GM18861 (cell line): ENCODE results near the gene HAND2.

Experiments used
- ATAC-seq: cut with Tn5 transposase; IDR thresholded peaks from one replicate; pipeline ENCODE4 v1.9.1; 2021; ENCODE audit not compliant: unreplicated experiment

HAND2 gene

DNA sequence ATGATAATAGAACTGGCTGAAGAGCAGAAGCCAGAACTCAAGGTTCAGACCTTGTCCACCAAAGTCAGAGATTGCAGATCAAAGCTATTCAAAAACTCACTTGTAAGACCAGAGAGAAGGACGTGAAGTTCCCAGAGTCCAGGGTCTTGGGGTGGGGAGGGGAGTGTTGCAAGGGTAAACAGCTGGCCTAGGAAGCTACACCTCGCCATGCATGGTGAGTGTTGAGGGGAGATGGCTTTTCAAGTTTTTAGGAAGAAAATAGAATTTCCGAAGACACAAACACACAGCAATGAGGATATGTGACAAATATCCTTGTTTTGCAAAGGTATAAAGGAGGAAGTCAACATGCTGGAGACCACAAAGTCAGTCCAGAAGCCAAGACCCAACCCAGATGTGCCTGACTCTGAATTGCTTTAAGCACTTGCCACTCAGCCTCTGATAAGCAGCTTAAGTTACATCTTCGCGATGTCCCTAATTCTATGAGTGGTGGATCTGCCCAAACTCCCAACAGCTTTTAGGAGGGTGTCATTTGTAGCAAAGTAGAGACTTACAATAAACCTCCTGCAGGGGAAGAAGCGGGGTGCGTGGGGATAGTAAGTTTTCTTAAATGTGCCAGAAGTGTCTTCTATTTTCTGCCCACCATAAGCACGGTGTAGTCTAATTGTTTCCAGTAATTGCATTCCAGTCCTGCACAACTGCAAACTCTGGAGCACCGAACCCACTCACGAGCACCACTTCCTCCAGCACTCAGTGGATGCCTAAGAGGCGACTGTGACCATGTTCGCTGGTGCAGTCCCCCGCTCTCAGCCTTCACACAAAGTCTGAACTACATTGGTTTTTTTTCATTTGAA lies 26.5 kb downstream of the HAND2 start:
- ATAC-seq = no peak

DNA sequence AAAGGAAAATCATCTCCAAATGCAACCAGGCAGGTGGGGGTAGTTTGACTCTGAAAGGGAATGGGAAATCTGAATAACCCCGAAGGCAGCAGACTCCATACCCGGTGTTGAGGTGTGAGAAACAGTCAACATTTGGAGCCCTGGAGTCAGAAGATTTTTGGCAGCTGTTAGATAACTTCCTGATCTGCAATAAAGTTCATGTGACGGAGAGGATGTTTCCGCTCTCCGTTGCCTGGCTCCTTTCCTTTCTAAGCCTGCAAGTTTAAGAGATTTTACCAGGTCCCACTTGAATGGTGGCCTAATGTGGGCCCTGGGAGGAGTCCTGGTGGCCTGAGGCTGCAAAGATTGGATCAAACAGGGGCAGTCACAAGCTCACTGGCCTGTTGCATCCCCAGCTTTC lies 27.7 kb downstream of the HAND2 start:
- no peak for ATAC-seq

DNA sequence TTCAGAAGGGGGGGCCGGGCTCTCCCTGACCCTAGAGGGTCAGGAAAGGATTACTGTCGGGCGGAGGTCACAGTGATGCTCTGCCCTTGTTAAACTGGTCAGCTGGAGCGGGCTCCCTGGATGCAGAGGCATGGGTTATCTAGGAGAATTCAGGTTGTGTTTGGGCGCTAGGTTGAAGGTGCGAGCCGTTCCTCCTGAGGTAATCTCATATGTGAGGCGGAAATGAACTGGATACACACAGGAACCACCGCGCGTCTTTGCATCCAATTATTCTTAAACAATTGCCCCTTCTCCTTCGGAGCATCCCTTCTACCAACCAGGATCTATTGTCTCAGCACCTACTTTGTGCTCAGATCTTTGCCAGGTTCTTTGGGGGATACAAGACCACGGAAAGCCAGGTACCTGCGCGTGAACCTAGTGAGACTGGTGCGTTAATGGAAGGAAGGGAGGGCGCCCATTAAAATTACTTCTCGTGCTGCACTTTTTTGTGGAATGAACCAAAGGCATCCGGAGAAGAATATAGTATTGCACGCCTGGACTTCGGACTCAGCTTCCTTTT lies 28.4 kb downstream of the HAND2 start:
- no peak for ATAC-seq

DNA sequence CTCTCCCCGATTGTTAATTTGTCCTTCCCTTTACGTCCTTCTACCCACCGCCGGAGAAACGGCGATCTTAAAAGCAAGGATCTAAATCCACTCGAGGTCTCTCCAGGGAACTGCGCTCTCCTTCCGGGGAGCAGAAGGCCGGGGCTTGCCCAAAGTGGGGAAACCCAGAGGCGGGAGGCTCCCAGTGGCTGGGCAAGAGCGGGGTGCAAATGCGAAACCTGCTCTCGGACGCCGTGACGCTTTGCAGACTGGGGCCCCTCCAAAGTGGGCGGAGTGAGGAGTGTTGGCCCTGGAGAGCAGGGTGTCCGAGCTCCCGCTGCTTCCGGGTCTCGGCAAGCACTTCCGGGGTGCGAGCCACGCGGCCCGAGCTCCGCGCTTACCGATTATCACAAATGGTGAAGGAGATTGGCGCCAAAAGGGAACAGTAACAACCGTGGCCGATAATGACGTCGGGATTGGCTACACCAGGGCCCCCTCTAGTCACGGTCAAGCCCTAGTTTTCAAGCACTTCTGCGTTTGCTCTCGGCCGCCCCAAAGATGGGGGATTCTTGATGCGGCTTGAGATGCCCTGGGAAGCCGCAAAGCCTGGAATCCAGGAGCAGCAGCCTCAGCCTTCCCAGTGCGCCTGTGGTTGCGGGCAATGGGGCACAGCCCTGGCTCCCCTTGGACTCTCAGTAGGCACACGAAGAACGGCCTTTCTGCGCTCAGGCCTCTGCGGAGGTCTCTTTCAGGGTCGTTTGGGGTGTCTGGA lies 29.0 kb downstream of the HAND2 start:
- no peak for ATAC-seq

DNA sequence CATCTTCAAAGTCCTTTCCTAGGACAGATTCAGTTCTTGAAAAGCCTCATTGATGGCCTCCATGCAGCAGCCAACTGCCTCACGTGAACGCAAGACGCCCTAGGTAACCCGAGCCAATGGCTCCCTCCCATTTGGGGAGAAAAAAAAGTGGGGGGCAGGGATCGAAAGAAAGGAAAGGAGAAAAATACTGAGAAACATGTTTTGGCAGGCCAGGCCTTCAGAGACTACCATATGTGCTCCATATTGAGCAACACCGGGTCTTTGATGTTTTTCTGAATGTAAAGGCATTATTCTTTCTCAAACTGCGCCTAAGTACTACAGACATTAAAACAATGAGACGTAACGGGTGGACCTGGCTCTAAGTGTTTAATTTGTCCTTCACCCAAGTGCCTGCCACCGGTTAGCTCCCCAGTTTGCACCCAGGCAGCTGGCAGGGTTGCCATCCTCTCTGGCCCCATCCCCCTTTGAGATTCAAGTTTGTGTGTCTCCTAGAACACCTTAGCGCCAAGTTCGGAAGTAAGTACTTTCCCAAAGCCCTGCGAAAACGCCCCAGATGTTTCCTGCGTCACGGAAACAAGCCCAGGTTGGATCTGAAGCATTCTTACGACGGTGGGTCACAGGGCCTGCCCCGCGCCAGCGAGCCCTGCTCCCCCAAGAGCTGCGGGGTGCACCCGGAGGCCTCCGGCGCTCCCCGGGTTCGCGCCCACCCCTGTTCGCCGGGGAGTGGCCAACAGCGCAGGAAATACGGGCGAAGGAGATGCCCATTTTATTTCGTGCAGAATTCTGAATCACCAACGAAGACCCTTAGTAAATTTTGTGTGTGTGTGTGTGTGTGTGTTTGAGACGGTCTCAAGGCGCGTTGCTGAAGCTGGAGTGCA lies 30.1 kb downstream of the HAND2 start:
- no peak for ATAC-seq

DNA sequence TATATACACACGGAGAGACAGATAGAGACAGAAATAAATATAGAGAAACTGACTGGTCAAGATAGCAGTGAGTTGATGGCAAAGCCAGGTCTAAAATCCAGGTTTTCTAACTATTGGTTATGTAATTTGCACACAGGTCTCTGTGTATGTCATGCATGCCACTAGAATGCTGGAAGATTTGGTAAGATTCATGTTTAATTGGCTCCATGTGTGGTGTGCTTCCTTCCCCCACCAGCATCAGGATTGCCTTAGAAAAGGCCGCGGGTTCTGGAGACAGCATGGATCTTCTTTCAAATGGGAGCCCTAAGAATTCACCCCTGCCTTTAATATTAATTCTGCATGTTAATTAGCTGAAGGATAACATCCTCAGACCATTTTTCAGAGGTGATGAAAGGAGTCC lies 31.3 kb downstream of the HAND2 start:
- ATAC-seq = no peak

DNA sequence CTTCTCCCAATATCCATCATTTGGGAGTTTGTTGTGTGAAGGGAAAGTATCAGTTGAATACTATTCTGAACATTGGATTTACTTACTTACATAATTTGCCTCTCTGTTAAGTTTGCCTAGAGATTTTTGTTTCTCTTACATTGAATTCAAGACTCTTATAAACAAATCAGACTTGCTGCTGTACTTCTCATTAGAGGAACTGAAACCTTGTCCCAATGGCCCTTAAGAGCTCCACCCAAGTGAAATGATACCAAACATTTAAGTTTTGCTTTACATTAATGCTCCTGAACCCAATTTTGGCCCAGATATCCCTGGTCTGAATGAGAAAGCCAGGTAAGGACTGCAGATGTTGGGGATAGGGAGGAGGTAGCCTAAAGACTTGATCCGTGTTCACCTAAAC lies 32.0 kb downstream of the HAND2 start:
- peak; percentile 36 for ATAC-seq

DNA sequence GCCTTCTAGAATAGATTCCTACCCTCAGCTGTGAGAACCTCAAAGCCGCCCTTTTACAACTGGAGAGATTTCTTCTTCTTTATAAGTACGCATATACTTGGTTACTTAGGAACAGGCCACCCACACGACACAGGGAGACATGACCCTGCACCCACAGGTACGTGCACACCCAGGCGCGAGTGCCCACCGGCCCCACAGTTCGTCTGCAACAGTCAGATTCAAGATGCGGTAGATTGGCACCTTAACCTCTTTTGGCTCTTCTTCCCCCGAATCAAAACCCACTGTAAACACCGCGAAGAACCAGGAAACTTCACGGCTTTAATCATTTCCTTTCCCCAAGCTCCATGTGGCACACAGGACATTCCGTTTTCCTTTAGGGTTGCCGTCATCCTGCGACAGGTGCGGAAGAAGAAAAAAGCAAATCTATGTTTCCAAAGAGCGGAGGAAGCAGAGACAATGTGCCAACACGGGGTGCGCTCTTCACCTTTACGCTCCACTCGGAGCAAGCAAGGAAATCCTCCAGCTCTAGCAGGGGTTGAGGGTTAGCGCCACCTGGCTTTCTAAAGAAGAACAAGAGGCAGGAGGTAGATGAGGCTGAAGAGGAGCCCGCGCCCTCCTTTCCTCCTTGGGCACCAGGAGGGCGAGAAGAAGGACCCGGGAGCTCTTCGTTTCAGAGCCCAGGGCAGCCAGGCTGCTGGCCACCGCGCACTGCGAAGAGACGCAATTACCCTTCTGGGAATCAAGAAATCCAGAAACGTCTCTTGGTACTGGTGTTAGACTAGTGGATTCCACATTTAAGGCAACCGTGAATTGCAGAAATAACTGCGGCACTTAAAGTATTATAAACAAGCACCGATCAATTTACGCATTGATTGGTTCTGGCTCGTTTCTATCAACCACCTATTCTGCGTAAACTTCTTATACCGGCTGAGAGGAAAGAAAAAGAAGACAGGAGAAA lies 35.7 kb downstream of the HAND2 start:
- peak; percentile 98 for ATAC-seq

DNA sequence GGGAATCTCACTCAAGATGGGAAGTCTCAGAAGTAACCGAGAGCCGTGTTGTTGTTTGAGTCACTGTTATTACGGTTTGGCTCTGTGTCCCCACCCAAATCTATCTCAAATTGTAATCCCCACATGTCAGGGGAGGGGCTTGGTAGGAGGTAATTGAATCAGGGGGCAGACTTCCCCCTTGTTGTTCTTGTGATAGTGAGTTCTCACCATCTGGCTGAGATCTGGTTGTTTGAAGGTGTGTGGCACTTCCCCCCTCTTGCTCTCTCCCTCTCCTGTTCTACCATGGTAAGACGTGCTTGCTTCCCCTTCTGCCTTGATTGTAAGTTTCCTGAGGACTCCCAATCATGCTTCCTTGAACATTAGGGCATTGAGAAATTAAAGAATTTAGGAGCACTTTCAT lies 37.0 kb downstream of the HAND2 start:
- ATAC-seq = no peak

DNA sequence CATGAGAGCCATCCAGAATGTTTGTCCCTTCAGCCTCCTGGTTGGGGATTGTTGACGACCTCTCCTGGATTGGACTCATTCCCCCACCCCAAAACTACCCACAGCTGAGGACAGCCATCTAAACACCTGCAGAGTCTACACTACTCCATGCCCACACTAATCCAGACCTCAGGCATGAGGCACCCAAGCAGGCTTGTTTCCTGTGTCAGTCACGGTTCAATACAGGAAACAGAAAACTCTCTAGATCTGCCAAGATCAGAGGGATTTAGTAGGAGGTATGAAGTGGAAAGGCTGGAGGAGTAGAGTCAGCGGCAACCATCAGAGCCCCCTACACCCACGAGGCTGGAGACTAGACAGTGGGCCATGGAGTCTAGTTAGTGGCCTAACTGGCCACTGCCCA lies 37.7 kb downstream of the HAND2 start:
- no peak for ATAC-seq

DNA sequence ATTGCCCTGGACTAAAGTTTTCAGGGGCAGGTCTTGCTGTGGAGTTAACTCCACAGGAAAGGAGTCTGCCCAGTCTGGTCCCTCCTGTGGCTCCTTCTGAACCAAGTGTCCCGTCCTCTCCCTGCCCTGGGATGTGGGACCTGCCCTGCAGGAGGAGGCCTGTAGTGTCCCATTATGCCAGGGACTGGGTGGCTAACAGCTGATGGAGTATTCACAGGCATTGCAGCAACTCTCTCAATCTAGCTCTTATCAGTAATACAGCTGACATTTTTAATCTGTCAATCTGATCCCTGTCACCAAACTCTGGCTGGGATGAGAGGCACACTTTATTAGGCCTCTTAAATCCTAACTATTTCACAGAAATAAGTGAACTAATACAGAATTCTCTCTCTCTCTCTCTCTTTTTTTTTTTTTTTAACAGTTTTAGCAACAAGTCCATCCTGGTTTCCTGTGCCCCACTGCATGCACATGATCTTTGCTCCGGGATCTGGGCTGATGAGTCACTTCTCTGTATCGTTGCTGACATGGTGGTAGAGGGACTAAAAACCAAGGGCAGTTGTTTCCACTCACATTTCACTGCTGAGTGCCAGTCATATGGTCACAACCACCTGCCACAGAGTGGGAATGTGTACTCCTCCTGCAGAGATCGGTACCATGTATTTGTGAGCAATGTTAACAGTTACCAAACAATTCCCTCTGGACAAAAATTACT lies 39.1 kb downstream of the HAND2 start:
- no peak for ATAC-seq

DNA sequence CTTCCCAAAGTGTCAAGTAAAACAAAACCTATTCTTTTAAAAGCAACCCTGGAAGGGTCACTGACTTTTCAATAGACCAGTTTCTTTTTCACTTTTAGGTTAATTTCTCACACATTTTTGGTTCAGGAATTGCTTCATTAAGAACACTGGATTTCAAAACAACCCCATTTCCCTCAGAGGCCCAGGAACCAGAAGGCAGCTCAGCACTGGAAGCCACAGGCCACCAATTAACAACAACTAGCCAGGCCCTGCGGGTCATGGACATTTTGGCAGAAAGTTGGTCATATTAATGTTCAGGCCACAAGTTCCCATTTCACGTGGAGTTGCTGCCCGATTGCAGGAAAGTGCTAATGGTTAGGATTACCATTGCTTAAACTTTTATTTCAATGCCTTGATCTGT lies 39.8 kb downstream of the HAND2 start:
- no peak for ATAC-seq

DNA sequence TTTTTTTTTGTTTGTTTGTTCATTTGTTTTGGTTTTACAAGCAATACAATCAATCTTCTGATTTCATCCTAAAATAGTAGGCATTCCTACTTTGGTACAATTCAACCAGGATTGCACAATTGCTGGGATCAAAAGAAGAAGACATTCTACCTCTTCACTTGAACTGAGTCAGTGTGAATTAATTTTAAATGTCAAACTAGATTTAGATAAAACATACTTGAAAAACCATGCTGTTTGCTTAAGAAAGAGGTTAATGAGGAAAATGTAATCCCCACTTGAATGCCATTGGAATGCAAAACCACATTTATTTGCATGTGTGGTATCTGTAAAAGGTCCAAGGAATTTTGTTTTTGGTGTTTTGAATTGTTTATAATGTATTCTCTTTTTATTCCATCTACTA lies 40.5 kb downstream of the HAND2 start:
- ATAC-seq = no peak

DNA sequence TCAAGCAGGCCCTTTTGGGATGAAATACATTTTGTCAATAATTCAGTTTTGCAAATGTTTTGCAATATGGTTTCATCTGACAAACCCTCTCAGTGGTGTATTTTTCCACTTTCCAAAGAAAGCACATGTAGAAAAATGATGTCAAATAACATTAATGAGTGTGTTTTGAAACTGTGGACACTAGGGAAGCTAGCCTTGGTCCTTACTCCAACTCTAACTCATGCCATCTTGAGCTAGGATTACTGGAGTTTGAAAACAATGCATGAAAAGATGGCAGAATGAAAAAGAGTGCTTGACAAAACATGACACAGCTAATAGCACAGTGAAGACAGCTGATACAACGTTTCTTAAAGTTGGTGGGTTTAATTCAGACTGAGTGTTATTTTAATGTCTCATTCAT lies 41.4 kb downstream of the HAND2 start:
- ATAC-seq = no peak

DNA sequence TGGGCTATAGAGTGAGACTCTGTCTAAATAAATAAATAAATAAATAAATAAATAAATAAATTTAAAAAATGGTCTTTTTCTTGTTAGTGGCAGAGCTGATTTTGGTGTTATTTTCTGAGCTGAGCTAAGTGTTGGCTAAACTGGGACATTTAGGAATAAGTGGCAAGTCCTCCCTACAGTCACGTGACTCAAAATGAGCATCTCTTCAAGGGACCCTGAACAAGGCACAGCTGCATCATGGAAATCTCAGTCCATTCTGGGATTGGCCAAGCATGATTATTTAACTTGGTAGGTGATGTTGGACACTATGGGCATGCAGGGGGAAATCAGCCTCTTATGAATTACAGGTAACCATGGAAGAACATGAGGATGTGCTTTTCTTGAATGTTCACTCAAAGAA lies 42.0 kb downstream of the HAND2 start:
- ATAC-seq = no peak

DNA sequence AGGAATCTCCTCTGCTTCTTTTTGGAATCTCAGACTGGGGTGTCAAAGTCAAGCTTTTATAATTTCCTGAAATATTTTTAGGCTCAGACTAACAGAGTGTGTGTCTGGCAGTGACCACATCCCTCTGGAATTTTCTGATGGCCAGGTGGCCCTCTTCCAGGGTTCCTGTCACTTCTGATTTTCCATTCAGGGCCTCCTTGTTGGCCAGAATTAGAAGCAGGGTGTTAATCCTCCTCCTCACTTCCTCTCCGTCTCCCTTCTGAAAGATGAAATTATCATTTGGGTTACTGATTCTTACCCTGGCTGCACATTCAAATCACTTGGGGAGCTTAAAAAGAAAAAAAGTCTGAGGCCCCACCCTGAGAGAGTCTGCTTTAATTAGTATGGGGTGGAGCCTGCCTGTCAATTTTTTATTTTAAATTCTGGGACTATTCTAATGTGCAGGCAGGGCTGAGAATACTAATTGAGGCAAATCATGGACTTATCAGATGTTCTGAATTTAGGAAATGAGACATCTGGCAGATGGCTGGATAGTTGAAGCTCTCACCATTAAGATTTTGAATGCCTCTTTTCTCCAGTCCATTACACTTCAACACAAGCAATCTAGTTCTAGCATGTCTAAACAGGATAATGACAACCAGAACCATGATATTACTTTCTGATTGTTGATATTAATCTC lies 43.2 kb downstream of the HAND2 start:
- ATAC-seq = no peak

DNA sequence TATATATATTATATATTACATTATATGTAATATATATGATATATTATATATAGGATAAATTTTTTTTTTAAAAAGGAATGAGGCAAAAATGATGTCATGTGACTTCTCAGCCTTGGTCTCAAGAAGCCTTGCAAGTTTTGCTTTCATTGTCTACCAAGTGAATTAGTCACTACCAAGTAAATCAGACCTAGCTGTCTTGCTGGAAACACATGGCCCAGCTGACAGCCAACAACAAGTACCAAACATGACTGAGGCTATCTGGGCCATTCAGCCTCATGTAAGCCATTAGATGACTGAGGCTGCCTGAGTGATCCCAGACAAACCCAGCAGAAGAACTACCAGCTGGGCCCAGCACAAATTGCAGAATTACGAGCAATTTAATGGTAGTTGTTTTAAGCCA lies 44.9 kb downstream of the HAND2 start:
- no peak for ATAC-seq

DNA sequence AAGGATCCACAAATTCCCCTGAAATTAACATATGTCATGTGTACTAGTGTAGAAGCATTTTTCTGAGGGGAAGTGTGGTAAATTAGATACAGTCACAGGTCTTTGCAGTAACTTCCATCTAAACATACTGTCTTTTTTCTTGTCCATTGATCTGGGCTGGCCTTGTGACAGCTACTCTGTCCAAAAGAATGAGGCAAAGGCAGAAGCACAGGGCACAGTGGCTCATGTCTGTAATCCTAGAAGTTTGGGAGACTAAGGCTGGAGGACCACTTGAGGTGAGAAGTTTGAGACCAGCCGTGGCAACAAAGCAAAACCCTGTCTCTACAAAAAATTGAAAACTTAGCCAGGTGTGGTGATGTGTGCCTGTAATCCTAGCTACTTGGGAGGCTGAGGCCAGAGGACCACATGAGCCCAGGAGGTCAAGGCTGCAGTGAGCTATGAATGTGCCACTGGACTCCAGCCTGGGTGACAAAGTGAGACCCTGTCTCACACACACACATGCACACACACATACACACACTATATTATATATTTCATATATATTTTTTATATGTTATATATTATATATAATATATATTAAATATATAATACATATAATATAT lies 47.6 kb downstream of the HAND2 start:
- no peak for ATAC-seq

DNA sequence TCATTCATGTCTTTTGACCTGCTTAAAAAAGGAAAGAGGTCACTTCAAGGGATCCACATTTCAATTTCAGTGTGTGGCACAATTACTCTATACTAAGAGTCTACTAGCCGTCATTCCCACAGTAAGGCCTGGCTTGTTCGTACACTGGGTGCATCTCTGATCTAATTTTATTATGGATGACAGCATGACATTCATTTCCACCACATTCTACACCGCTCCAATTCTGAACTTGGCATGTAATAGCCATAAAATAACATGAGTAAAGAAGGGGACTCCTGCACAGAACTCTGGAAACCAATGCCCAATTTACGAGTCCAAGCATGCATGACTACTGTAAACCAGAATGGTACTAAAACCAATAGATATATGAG lies 51.1 kb downstream of the HAND2 start:
- no peak for ATAC-seq
